Vagina (tissue), 2 donors: ENCODE results near the gene PTTG1IP2. TPM values are rescaled to one million over a fixed set of nuclear protein-coding genes. Genes with fewer than 3 reads are reported as not detected.

Experiments
- DNase-seq, 2 donors: peaks; one replicate each; pipeline ENCODE4 v3.0.0-alpha.2; 2017; ENCODE audit errors: extremely low spot score in 2 of 2
- H3K27ac ChIP-seq: fragments of 200-600 bp; sonication (generic); one replicate; pipeline ENCODE4 v1.5.1; 2019
- H3K27me3 ChIP-seq: fragments of 200-600 bp; sonication (generic); one replicate; pipeline ENCODE4 v1.5.1; 2019
- H3K36me3 ChIP-seq, 2 donors: fragments of 200-600 bp; sonication (generic); one replicate each; pipeline ENCODE4 v1.5.1; 2017 to 2019
- H3K4me1 ChIP-seq: fragments of 200-600 bp; sonication (generic); one replicate; pipeline ENCODE4 v1.5.1; 2019
- H3K4me3 ChIP-seq, 2 donors: fragments of 200-600 bp; sonication (generic); 1 replicate in 1 of 2; 2 replicates in 1 of 2; pipeline ENCODE4 v1.5.1; 2016 to 2019
- H3K9me3 ChIP-seq: fragments of 200-600 bp; sonication (generic); one replicate; pipeline ENCODE4 v1.5.1; 2019
- CTCF ChIP-seq, 3 experiments: fragments of 450-650 bp in 2 of 3; fragments of 200-600 bp in 1 of 3; sonication (generic) in 1 of 3; IDR thresholded peaks; one replicate each; pipeline ENCODE4 v1.5.1; 2017 to 2019; ENCODE audit warnings: antibody characterized with exemption in 3 of 3, mild to moderate bottlenecking in 2 of 3, moderate library complexity in 2 of 3
- POLR2A ChIP-seq, 2 donors: fragments of 450-650 bp; IDR thresholded peaks; one replicate each; pipeline ENCODE4 v1.6.1; 2017; ENCODE audit warnings: antibody characterized with exemption in 2 of 2, mild to moderate bottlenecking in 2 of 2, moderate library complexity in 2 of 2
- POLR2AphosphoS5 ChIP-seq, 2 donors: sonication (generic); formaldehyde crosslinking; IDR thresholded peaks; one replicate each; pipeline ENCODE4 v1.9.0; 2017; ENCODE audit warnings: antibody characterized with exemption in 2 of 2, mild to moderate bottlenecking in 2 of 2, low read depth in 1 of 2; ENCODE audit not compliant: insufficient read depth in 1 of 2
- intact Hi-C: fragments of 100-400 bp; cut with DNase I; formaldehyde crosslinking; loops from one replicate; pipeline ENCODE4 v1.15.1; 2023
- total RNA-seq: library from RNA; depleted of rRNA; stranded (reverse); fragments of >200 nt; gene quantifications from one replicate; pipeline ENCODE4 v1.2.3, GENCODE V29; 2016

The PTTG1IP2 gene
- not detected for total RNA-seq

- Histone ChIP-seq H3K4me3 (no peak within 1 kb of the TSS), H3K9me3 (no peaks in the 10 kb centered on the region), H3K27ac (no peak within 1 kb of the TSS), H3K4me1 (no peaks in the 10 kb centered on the region), H3K27me3 (no peaks in the 10 kb centered on the region), H3K36me3 (no peaks in the 10 kb centered on the region)
- DNase-seq: no peak
- TF ChIP-seq POLR2AphosphoS5 (IDR thresholded peaks at IDR 0.05; ENCODE audit: insufficient read depth in 1 of 2, low read depth in 1 of 2) (no peak), POLR2A (IDR thresholded peaks at IDR 0.05) (no peak), CTCF (IDR thresholded peaks at IDR 0.05) (no peak)
- intact Hi-C loops: no loop called here
Observed at GRCh38 chr7:90469554-90469953, at the start of gene PTTG1IP2. Gene PTTG1IP2 (plus strand): TSS chr7:90469639. CDS start chr7:90469787, 148 bp downstream.

GRCh38 chr7:90421651-90422050 lies 47.8 kb upstream of the PTTG1IP2 start:
- TF ChIP-seq POLR2AphosphoS5 (IDR thresholded peaks at IDR 0.05; ENCODE audit: insufficient read depth in 1 of 2, low read depth in 1 of 2) (no peak), CTCF (IDR thresholded peaks at IDR 0.05) (no peak), POLR2A (IDR thresholded peaks at IDR 0.05) (no peak)
- H3K27ac ChIP-seq: no peak overlapping the region
- H3K4me3 ChIP-seq: no peak overlapping the region
- no peaks in the 10 kb centered on the region for H3K36me3 ChIP-seq
- H3K27me3 ChIP-seq: no peaks in the 10 kb centered on the region
- no peak for DNase-seq
- no peaks in the 10 kb centered on the region for H3K4me1 ChIP-seq
- intact Hi-C loops: no loop called here
- H3K9me3 ChIP-seq: no peaks in the 10 kb centered on the region

- no peak for TF ChIP-seq CTCF (IDR thresholded peaks at IDR 0.05)
- no peak for TF ChIP-seq POLR2AphosphoS5 (IDR thresholded peaks at IDR 0.05; ENCODE audit: insufficient read depth in 1 of 2, low read depth in 1 of 2)
- no peak for TF ChIP-seq POLR2A (IDR thresholded peaks at IDR 0.05)
- H3K9me3 ChIP-seq: no peaks in the 10 kb centered on the region
- H3K4me1 ChIP-seq: no peaks in the 10 kb centered on the region
- intact Hi-C loops: no loop called here
- no peak overlapping the region for H3K27ac ChIP-seq
- H3K27me3 ChIP-seq: no peaks in the 10 kb centered on the region
- H3K36me3 ChIP-seq: no peaks in the 10 kb centered on the region
- no peak for DNase-seq
- no peak overlapping the region for H3K4me3 ChIP-seq
Observed at GRCh38 chr7:90424720-90425119, 44.7 kb upstream of the PTTG1IP2 start.

GRCh38 chr7:90425376-90425775 lies 44.1 kb upstream of the PTTG1IP2 start:
- Histone ChIP-seq H3K27me3 (no peaks in the 10 kb centered on the region), H3K36me3 (no peaks in the 10 kb centered on the region), H3K27ac (no peak overlapping the region), H3K9me3 (no peaks in the 10 kb centered on the region), H3K4me1 (no peaks in the 10 kb centered on the region), H3K4me3 (no peak overlapping the region)
- intact Hi-C loops: no loop called here
- no peak for DNase-seq
- TF ChIP-seq CTCF (IDR thresholded peaks at IDR 0.05): no peak
- TF ChIP-seq POLR2A (IDR thresholded peaks at IDR 0.05): no peak
- no peak for TF ChIP-seq POLR2AphosphoS5 (IDR thresholded peaks at IDR 0.05; ENCODE audit: insufficient read depth in 1 of 2, low read depth in 1 of 2)

- intact Hi-C loops: no loop called here
- Histone ChIP-seq H3K4me3 (no peak overlapping the region), H3K27ac (no peak overlapping the region), H3K4me1 (no peaks in the 10 kb centered on the region), H3K27me3 (no peaks in the 10 kb centered on the region), H3K36me3 (no peaks in the 10 kb centered on the region), H3K9me3 (no peaks in the 10 kb centered on the region)
- TF ChIP-seq POLR2A (IDR thresholded peaks at IDR 0.05) (no peak), CTCF (IDR thresholded peaks at IDR 0.05) (no peak), POLR2AphosphoS5 (IDR thresholded peaks at IDR 0.05; ENCODE audit: insufficient read depth in 1 of 2, low read depth in 1 of 2) (no peak)
- no peak for DNase-seq
Observed at GRCh38 chr7:90430614-90431460, 38.6 kb upstream of the PTTG1IP2 start.
